Hippocampal formation (tissue), 2 donors: Measurements from ENCODE around the gene CHI3L2.

Experiments used
- DNase-seq, 2 donors: peaks; one replicate each; lab custom pipeline; 2025; lab: John Stamatoyannopoulos, UW

CHI3L2 gene

GRCh38 chr1:111251570-111251969 lies 24.1 kb downstream of the CHI3L2 start:
- DNase-seq = no peak

GRCh38 chr1:111252786-111253185 lies 25.3 kb downstream of the CHI3L2 start:
- DNase-seq = no peak

DNA sequence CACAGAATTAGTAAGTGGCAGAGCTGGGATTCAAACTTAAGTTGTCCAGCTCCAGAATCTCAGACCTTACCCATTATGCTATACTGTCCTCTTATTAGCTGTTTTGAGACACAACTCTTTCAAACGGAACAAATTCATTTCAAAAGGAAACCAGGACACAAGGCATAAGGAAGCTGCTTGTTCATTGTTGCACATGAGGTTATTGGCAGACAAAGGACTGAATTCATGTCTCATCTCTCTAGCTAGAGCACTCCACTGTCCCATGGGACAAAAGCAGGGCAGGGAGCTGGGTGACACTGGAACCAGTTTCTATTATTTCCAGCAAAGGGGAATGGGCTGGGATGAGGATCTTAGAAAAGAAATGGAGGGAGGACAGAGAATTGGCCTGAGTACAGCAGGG lies 26.4 kb downstream of the CHI3L2 start:
- peak; percentile 17 to 72 for DNase-seq

DNA sequence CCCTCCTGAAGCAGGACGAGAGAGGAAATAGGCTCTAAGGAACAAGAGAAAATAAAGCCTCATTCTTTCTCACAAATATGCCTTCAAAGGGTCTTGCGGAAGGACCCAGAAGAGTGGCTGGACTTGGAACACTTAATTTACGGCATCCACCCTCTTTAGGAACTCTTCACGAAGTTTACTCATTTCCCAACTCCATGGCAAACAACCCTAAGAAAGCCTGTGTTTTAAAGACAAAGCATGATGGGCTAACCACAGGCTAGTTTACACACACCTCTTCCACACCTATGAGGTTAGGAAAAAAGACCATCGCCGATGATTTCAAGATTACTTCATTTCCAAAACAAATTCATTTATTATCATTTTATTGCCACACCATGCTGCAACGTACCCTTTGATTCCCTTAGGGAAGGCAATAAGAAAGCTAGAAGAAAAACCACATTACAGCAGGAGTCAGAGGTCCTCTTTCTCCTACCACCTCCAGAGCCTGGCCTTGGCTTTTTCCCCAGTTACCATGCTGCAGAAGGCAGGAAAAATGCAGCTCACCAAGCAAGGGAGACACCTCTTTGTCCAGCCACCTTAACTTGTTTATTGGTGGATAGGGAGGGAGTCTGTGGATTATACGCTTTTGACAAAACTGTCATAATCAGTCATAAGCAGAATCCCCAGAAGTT lies 29.6 kb downstream of the CHI3L2 start:
- no peak for DNase-seq

DNA sequence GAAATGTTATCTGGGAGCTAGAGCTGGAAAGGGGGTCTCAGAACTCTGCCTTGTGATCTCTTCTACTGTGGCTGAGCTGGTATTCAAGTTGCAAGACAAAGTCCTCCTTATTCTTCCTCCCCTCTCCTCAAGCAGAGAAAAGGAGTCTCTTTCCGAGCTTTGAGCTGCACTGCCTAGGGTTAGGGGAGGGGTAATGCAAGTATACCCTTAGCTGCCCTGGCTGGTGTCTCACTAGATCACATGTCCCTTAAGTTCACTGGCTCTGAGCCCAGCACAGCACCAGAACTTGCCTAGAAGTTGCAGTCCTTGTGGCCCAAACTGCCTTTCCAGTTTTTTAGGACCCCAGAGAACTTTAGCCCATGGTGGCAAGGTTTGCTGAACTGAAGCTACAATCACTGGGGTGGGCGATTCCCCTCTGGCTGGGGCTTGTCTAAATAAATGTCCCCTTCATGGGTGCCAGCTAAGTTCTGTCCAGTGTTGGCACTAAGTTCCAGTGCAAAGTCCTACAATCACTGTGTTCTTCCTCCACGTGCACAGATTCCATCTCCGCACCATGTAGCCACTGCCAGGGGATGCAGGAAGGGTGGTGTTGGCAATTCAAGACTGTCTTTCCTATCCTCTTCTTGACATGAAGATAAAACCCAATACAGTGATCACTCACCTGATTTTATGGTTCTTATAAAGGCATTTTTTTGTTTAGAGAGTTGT lies 40.4 kb downstream of the CHI3L2 start:
- DNase-seq = no peak

DNA sequence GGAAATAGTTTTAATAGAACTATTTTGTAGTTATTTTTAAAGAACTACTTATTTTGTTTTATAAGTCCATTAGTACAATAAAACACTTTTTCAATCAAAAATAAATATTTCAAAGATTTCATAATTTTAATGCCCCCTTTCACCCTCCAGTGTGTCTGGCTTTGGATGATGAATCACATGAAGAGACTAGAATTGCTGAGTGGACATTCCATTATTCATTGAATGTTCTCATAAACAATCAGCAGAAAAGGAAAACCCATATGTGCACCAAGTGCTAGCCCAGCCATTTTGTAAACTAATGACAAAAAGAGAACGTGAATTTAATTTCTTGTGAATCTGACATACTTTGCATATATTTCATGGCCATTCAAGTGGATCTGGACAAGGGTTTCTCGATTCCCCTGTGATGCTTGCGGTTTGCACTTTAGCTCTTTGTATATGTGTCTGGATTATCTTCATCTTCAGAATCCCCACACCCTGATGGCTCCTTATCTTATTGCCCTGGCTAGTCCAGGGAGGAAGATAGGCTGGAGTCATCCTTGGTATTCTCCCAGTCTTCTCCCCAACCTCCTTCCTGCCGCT lies 42.4 kb downstream of the CHI3L2 start:
- DNase-seq = no peak

DNA sequence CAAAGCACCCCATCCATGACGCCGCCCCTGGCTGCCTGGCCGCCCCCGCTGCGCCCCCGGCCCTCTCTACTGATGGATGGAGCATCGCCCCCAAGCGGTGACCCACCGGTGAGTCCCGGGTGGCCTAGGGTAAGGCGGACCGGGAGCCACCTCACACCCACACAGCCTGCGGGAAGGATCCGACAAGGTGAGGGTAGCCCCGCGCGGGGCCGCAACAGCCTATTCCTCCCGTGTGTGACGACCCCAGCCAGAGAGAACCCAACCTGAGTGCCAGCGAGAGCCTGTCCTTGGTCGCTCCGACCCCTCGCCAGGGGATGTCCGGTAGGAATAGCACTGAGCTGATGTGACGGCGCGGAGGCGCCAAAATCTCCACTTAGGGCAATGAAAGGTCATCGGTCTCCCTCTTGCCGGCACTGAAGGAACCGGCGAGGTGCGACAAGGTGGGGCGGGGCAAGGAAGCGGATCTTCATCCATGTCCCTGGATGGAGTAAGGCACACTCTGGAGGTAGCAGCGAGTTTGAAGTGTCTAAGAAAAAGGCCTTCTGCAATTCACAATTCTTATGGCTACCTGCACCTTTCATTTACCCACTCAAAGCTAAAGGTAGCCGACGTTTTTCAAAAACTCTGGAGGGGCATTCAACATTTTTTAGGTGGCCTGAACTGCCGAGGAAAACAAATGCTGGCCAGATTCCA lies 43.4 kb downstream of the CHI3L2 start:
- DNase-seq = no peak

GRCh38 chr1:111271464-111271801 lies 43.9 kb downstream of the CHI3L2 start:
- no peak for DNase-seq

- no peak for DNase-seq
Measured at GRCh38 chr1:111272081-111272480, 44.6 kb downstream of the CHI3L2 start.

DNA sequence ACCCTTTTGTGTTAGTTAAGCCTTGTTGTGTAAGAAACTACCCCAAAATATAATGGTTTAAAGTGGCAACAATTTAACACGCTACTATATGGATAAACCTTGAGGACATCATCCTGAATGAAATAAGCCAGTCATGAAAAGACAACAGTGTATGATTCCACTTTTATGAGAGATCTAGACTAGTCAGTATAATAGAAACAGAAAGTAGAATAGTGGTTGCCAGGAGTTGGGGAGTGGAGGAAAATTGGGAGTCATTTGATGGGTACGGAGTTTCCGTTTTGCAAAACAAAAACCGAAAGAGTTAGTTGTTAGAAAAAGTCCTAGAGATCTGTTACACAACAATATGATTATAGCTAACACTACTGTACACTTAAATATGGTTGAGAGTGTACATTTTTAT lies 47.1 kb downstream of the CHI3L2 start:
- no peak for DNase-seq

DNA sequence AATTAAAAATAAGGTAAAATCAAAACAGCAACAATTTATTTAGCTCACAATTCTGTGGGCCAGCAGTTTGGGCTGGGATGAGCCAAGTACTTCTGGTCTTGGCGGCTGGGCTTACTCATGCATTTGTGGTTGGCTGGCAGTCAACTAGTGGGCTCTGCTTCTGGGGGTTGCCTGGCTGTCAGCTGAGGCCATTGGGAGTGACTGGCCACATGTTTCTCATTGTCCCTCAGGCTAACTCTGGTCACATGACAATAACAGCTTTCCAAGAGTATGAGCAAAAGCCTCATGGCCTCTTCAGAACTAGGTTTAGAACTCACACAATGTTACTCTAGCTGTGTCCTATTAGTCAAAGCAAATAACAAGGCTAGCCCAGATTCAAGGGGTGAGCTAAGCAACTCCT lies 47.6 kb downstream of the CHI3L2 start:
- DNase-seq = peak; percentile 13 to 18

- DNase-seq = no peak
Measured at GRCh38 chr1:111275780-111276433, 48.4 kb downstream of the CHI3L2 start.

GRCh38 chr1:111279144-111279543 lies 51.6 kb downstream of the CHI3L2 start:
- DNase-seq = no peak

- DNase-seq = no peak
Measured at GRCh38 chr1:111280267-111280666, 52.8 kb downstream of the CHI3L2 start.

DNA sequence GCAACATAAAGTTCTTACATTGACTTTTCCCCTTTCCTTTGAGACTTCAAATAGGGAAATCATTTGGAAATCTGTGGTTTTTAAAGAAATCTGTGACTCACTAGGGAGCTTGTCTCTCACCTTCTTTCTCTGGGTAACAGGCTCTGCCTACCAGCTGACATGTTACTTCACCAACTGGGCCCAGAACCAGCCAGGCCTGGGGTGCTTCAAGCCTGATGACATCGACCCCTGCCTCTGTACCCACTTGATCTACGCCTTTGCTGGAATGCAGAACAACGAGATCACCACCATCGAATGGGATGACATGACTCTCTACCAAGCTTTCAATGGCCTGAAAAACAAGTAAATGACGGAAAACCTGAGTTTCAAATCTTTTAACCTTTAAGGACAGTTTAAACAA lies 53.9 kb downstream of the CHI3L2 start:
- no peak for DNase-seq

DNA sequence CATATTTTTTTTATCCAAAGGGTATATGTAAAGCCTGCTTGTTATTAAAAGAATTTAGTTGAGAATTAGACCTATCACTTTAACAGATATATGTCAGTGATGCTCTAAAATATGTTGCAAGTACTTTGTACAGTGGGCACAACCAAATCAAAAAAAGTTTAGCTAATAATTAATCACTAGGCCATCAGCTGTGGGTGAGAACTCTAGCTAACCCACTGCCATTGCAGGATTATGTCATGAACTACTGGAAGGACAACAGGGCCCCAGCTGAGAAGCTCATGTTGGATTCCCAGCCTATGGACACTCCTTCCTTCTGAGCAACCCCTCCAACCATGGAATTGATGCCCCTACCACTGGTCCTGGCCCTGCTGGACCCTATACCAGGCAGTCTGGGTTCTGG lies 56.3 kb downstream of the CHI3L2 start:
- DNase-seq = no peak

GRCh38 chr1:111285879-111286278 lies 58.4 kb downstream of the CHI3L2 start:
- no peak for DNase-seq

GRCh38 chr1:111286912-111287311 lies 59.4 kb downstream of the CHI3L2 start:
- no peak for DNase-seq

GRCh38 chr1:111289371-111289770 lies 61.9 kb downstream of the CHI3L2 start:
- no peak for DNase-seq

GRCh38 chr1:111290104-111290503 lies 62.6 kb downstream of the CHI3L2 start:
- DNase-seq = no peak

DNA sequence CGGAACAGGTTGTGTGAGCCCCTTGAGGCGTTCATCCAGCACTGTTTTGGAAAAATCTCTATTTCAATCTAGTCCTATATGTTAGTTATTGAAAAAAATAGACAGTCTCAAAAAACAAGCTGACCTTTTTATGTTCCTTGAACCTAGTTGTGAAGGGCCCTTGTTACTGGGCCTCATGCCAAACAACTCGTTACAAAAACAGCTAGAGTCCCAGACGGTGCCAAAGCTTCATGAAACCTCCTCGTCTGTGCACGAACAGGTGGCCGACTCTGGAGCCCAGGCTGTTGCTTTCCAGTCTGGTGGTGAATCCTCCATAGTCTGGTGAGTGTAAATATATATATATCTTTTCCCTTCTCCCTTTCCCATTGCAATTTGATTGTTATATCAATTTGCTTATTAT lies 63.1 kb downstream of the CHI3L2 start, which contains the start of gene CHIA:
Gene CHIA, plus strand, starts transcription at position 222 of the 400 bp plus-strand sequence. CDS start 19,617 bp downstream, outside the sequence.
- DNase-seq = no peak
